ENCODE data around the gene BLOC1S4. TPM values are rescaled to one million over a fixed set of nuclear protein-coding genes. Genes with fewer than 3 reads are reported as not detected.
"Not testable (repeated sequence)": the region's sequence is repeated elsewhere in the genome, so short reads cannot be mapped to it uniquely, and the experiment has no call there.

BLOC1S4 gene
- 10 to 100 TPM; 20.0 to 20.6 (median 20.2) TPM for total RNA-seq

GRCh38 chr4:6716018-6716911 is at the start of gene BLOC1S4:
Gene BLOC1S4, plus strand, starts transcription at chr4:6716174. Its CDS starts 36 bp downstream, at chr4:6716210.
- peak within 1 kb of the TSS; percentile 74 to 94 (median 83) for H3K4me3 ChIP-seq
- H3K27ac ChIP-seq = peak within 1 kb of the TSS; percentile 84 to 99 (median 95)
- peak; percentile 83 to 95 (median 92) for DNase-seq
- TF ChIP-seq CTCF (IDR thresholded peaks at IDR 0.05) = peak in 3 of 6 experiments; percentile 3 to 39 (median 33)
- TF ChIP-seq POLR2A (IDR thresholded peaks at IDR 0.05) = peak; percentile 76 to 88
- H3K36me3 ChIP-seq = no peaks in the 10 kb centered on the region
- H3K4me1 ChIP-seq = peaks cover 0 to 11% (median 7%) of the 10 kb centered on the region in 4 donors
- H3K27me3 ChIP-seq = no peaks in the 10 kb centered on the region
- H3K9me3 ChIP-seq = no peaks in the 10 kb centered on the region

- peaks cover 0 to 4% (median 0%) of the 10 kb centered on the region in 4 donors for H3K4me1 ChIP-seq
- H3K9me3 ChIP-seq = no peaks in the 10 kb centered on the region
- DNase-seq = no peak
- H3K4me3 ChIP-seq = no peak overlapping the region
- H3K36me3 ChIP-seq = no peaks in the 10 kb centered on the region
- no peak overlapping the region for H3K27ac ChIP-seq
- no peak for TF ChIP-seq POLR2A (IDR thresholded peaks at IDR 0.05)
- TF ChIP-seq CTCF (IDR thresholded peaks at IDR 0.05) = no peak
- no peaks in the 10 kb centered on the region for H3K27me3 ChIP-seq
Observed at GRCh38 chr4:6668391-6668790, 47.6 kb upstream of the BLOC1S4 start.

GRCh38 chr4:6671648-6672047 is 44.3 kb upstream of the BLOC1S4 start:
- no peaks in the 10 kb centered on the region for H3K9me3 ChIP-seq
- no peak overlapping the region for H3K27ac ChIP-seq
- H3K4me1 ChIP-seq = peaks cover 0 to 20% (median 8%) of the 10 kb centered on the region in 4 donors

GRCh38 chr4:6672131-6672530 is 43.8 kb upstream of the BLOC1S4 start:
- H3K27ac ChIP-seq = no peak overlapping the region
- H3K4me3 ChIP-seq = no peak overlapping the region
- H3K4me1 ChIP-seq = peaks cover 0 to 25% (median 8%) of the 10 kb centered on the region in 4 donors
- H3K27me3 ChIP-seq = no peaks in the 10 kb centered on the region
- TF ChIP-seq CTCF (IDR thresholded peaks at IDR 0.05) (no peak), POLR2A (IDR thresholded peaks at IDR 0.05) (no peak)
- no peaks in the 10 kb centered on the region for H3K9me3 ChIP-seq
- no peak for DNase-seq
- H3K36me3 ChIP-seq = no peaks in the 10 kb centered on the region

More at GRCh38 chr4:6671648-6672047, 44.3 kb upstream of the BLOC1S4 start:
- no peak for DNase-seq
- H3K27me3 ChIP-seq = no peaks in the 10 kb centered on the region
- no peak for TF ChIP-seq CTCF (IDR thresholded peaks at IDR 0.05)
- TF ChIP-seq POLR2A (IDR thresholded peaks at IDR 0.05) = no peak
- no peak overlapping the region for H3K4me3 ChIP-seq
- H3K36me3 ChIP-seq = no peaks in the 10 kb centered on the region

- Histone ChIP-seq H3K4me1 (peaks cover 0 to 27% (median 8%) of the 10 kb centered on the region in 4 donors), H3K4me3 (peak overlapping the region in 1 of 4 donors; percentile 90), H3K27ac (peak overlapping the region in 2 of 4 donors; percentile 92 to 94)
- not testable (repeated sequence) for H3K36me3 ChIP-seq, DNase-seq, H3K27me3 ChIP-seq, H3K9me3 ChIP-seq
Observed at GRCh38 chr4:6672541-6673190, 43.3 kb upstream of the BLOC1S4 start.
